NT2/D1 (cell line): ENCODE data around the gene CACNA1S.

Experiments used
- SUZ12 ChIP-seq: IDR thresholded peaks from 2 replicates; pipeline ENCODE4 v1.6.1; 2011; ENCODE audit not compliant: insufficient read length, insufficient read depth; ENCODE audit errors: extremely low read depth
- YY1 ChIP-seq: IDR thresholded peaks from 2 replicates; pipeline ENCODE4 v1.6.1; 2011; ENCODE audit not compliant: insufficient read length, insufficient read depth
- ZNF274 ChIP-seq: IDR thresholded peaks from 2 replicates; pipeline ENCODE4 v1.6.1; 2011; ENCODE audit warnings: mild to moderate bottlenecking, low read depth, low read length

DNA sequence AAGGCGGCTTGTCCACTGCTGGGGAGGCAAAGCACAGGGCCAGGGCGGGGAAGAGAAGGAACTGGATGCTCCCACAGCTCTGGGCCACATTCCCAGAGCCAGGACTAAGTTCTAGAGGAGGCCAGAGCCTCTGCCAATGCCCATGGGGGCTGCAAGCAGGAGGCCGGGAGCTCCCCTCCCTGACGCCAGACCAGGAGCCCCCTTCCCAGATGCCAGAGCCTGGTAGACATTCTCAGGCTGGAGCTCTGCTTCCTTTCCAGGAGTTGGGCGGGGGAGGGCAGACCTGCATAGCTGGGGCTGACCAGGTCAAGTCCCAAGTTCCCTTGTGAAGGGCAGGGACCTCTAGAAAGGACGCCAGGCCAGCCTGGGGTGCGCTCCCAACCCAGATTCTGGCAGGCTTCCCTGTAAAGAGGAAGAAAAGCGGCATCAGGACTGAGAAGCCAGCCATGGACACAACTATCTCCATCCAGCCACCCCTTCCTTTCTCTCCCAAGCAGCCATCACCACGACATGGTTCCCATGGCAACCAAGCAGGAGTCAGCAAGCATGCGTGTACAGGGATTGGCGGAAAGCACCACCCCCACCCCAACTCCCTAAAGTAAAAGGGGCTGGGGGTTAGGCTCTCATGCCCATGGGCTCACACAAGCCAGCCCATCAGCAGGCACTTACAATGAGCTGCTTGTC lies 102.1 kb downstream of the CACNA1S start:
- TF ChIP-seq ZNF274: no peak
- TF ChIP-seq YY1: no peak
- no peak for TF ChIP-seq SUZ12
